IMR-90 (cell line): ENCODE measurements around the gene CEBPG. TPM values are rescaled to one million over a fixed set of nuclear protein-coding genes. Genes with fewer than 3 reads are reported as not detected.

Experiments
- ATAC-seq: fragments of 200-7000 bp; cut with Tn5 transposase; 2 replicates; pipeline ENCODE4 v1.9.1; 2020; ENCODE audit warnings: low read depth, mild to moderate bottlenecking, moderate library complexity
- BruUV-seq: library from RNA; stranded (reverse); fragments of 400-500 nt; replicated peaks from 2 replicates; lab custom pipeline; 2021; lab: Mats Ljungman, UMichigan
- CTCF ChIA-PET: fragments of 300-600 bp; formaldehyde crosslinking; extraction: SDS; loops from one replicate; lab custom pipeline; 2021; ENCODE audit warnings: antibody characterized with exemption; lab: Yijun Ruan, JAX
- POLR2A ChIA-PET: fragments of 300-600 bp; sonication (Branson Sonifier 250); formaldehyde crosslinking; loops from one replicate; lab custom pipeline; 2022; ENCODE audit warnings: antibody characterized with exemption; ENCODE audit not compliant: unreplicated experiment; lab: Charles Lee
- DNase-seq: peaks from one replicate; pipeline ENCODE4 v3.0.0; 2013
- H2AFZ ChIP-seq: replicated peaks from 2 replicates; pipeline ENCODE3; 2013; ENCODE audit warnings: low read length, mild to moderate bottlenecking; ENCODE audit not compliant: poor library complexity
- H2AK5ac ChIP-seq: 2 replicates; pipeline ENCODE4 v1.6.1; 2013; ENCODE audit warnings: low read depth, low read length, inconsistent platforms
- H2AK9ac ChIP-seq: replicated peaks from 2 replicates; pipeline ENCODE3; 2013; ENCODE audit warnings: mild to moderate bottlenecking, low read depth, low read length, moderate library complexity; ENCODE audit not compliant: poor library complexity
- H2BK120ac ChIP-seq: 2 replicates; pipeline ENCODE4 v1.6.1; 2013; ENCODE audit warnings: low read depth, low read length, inconsistent platforms
- H2BK15ac ChIP-seq: 3 replicates; pipeline ENCODE4 v1.6.1; 2013; ENCODE audit warnings: low read depth, low read length, inconsistent platforms
- H2BK20ac ChIP-seq: 2 replicates; pipeline ENCODE4 v1.6.1; 2013; ENCODE audit warnings: low read depth, mild to moderate bottlenecking, inconsistent platforms, low read length, moderate library complexity
- H2BK5ac ChIP-seq: 2 replicates; pipeline ENCODE4 v1.6.1; 2013; ENCODE audit warnings: mild to moderate bottlenecking, low read depth, low read length, inconsistent platforms; ENCODE audit not compliant: poor library complexity, severe bottlenecking
- H3K14ac ChIP-seq: replicated peaks from 2 replicates; pipeline ENCODE4 v1.6.1; 2013; ENCODE audit warnings: low read depth, low read length, inconsistent platforms
- H3K18ac ChIP-seq: 2 replicates; pipeline ENCODE4 v1.6.1; 2013; ENCODE audit warnings: low read depth, low read length, control low read depth
- H3K23ac ChIP-seq: 2 replicates; pipeline ENCODE4 v1.6.1; 2013; ENCODE audit warnings: low read depth, low read length, inconsistent platforms
- H3K27ac ChIP-seq: 2 replicates; pipeline ENCODE4 v1.5.1; 2013; ENCODE audit warnings: mild to moderate bottlenecking, control low read depth, low read length; ENCODE audit not compliant: insufficient read depth
- H3K27me3 ChIP-seq: 2 replicates; pipeline ENCODE4 v1.6.1; 2013; ENCODE audit warnings: low read length; ENCODE audit not compliant: control insufficient read depth, insufficient read depth
- H3K36me3 ChIP-seq: 2 replicates; pipeline ENCODE4 v1.6.1; 2013; ENCODE audit warnings: low read length, mixed read lengths; ENCODE audit not compliant: control insufficient read depth, insufficient read depth
- H3K4ac ChIP-seq: 2 replicates; pipeline ENCODE4 v1.6.1; 2013; ENCODE audit warnings: low read depth, low read length, inconsistent platforms
- H3K4me1 ChIP-seq: 2 replicates; pipeline ENCODE4 v1.6.1; 2013; ENCODE audit warnings: low read length, mixed read lengths; ENCODE audit not compliant: control insufficient read depth, insufficient read depth
- H3K4me2 ChIP-seq: 2 replicates; pipeline ENCODE4 v1.6.1; 2013; ENCODE audit warnings: low read depth, mild to moderate bottlenecking, control low read depth, low read length, moderate library complexity
- H3K4me3 ChIP-seq: 2 replicates; pipeline ENCODE4 v1.5.1; 2013; ENCODE audit warnings: low read depth, mild to moderate bottlenecking, control low read depth, low read length, moderate library complexity; ENCODE audit not compliant: insufficient read depth
- H3K56ac ChIP-seq: 2 replicates; pipeline ENCODE4 v1.6.1; 2013; ENCODE audit warnings: low read length, inconsistent platforms; ENCODE audit not compliant: insufficient read depth; ENCODE audit errors: extremely low read depth
- H3K79me1 ChIP-seq, 2 experiments: 2 replicates each; pipeline ENCODE4 v1.6.1; 2013; ENCODE audit warnings: low read length in 2 of 2, inconsistent platforms in 1 of 2, low read depth in 1 of 2
- H3K9ac ChIP-seq: 2 replicates; pipeline ENCODE4 v1.6.1; 2013; ENCODE audit warnings: low read depth, low read length, control low read depth
- H3K9me1 ChIP-seq: 2 replicates; pipeline ENCODE4 v1.6.1; 2013; ENCODE audit warnings: low read length, inconsistent platforms; ENCODE audit not compliant: insufficient read depth
- H3K9me3 ChIP-seq: 2 replicates; pipeline ENCODE4 v1.6.1; 2013; ENCODE audit warnings: low read length; ENCODE audit not compliant: control insufficient read depth, insufficient read depth
- H4K20me1 ChIP-seq: 2 replicates; pipeline ENCODE4 v1.6.1; 2013; ENCODE audit warnings: low read length, inconsistent platforms; ENCODE audit not compliant: insufficient read depth
- H4K5ac ChIP-seq: 2 replicates; pipeline ENCODE4 v1.6.1; 2013; ENCODE audit warnings: mild to moderate bottlenecking, low read depth, low read length, control low read depth
- H4K8ac ChIP-seq, 2 experiments: 2 replicates each; pipeline ENCODE4 v1.6.1; 2013; ENCODE audit warnings: low read depth in 2 of 2, low read length in 2 of 2, control low read depth in 1 of 2, inconsistent platforms in 1 of 2
- H4K91ac ChIP-seq: 2 replicates; pipeline ENCODE4 v1.6.1; 2013; ENCODE audit warnings: low read depth, low read length, inconsistent platforms; ENCODE audit not compliant: insufficient read depth
- BHLHE40 ChIP-seq: fragments of 150-350 bp; IDR thresholded peaks from 2 replicates; pipeline ENCODE4 v1.6.1; 2016; ENCODE audit warnings: mild to moderate bottlenecking, low read depth, low read length
- CEBPB ChIP-seq: IDR thresholded peaks from 2 replicates; pipeline ENCODE4 v1.6.1; 2012; ENCODE audit warnings: low read depth, low read length, improper control_type of control experiment
- CHD1 ChIP-seq: IDR thresholded peaks from 2 replicates; pipeline ENCODE4 v1.6.1; 2012; ENCODE audit warnings: low read depth, low read length, improper control_type of control experiment
- CTCF ChIP-seq: conservative IDR thresholded peaks from 2 replicates; pipeline ENCODE4 v1.5.1; 2012; ENCODE audit warnings: mild to moderate bottlenecking, low read depth, low read length, improper control_type of control experiment
- FOS ChIP-seq: fragments of 150-350 bp; IDR thresholded peaks from 2 replicates; pipeline ENCODE4 v1.6.1; 2016; ENCODE audit warnings: low read depth, low read length
- MAFK ChIP-seq: IDR thresholded peaks from 2 replicates; pipeline ENCODE4 v1.6.1; 2012; ENCODE audit warnings: low read depth, low read length, improper control_type of control experiment
- MAZ ChIP-seq: IDR thresholded peaks from 2 replicates; pipeline ENCODE4 v1.6.1; 2012; ENCODE audit warnings: low read depth, mild to moderate bottlenecking, low read length, improper control_type of control experiment, moderate library complexity, borderline replicate concordance
- MXI1 ChIP-seq: IDR thresholded peaks from 2 replicates; pipeline ENCODE4 v1.6.1; 2012; ENCODE audit warnings: low read depth, mild to moderate bottlenecking, low read length, moderate library complexity, borderline replicate concordance
- NFE2L2 ChIP-seq: fragments of 150-350 bp; IDR thresholded peaks from 2 replicates; pipeline ENCODE4 v1.6.1; 2016; ENCODE audit warnings: low read depth, mild to moderate bottlenecking, low read length
- RAD21 ChIP-seq: IDR thresholded peaks from 2 replicates; pipeline ENCODE4 v1.6.1; 2012; ENCODE audit warnings: low read length, improper control_type of control experiment
- RCOR1 ChIP-seq: IDR thresholded peaks from 2 replicates; pipeline ENCODE4 v1.6.1; 2012; ENCODE audit warnings: mild to moderate bottlenecking, low read length, improper control_type of control experiment; ENCODE audit not compliant: insufficient replicate concordance
- RFX5 ChIP-seq: IDR thresholded peaks from 2 replicates; pipeline ENCODE4 v1.8.0; 2012; ENCODE audit warnings: low read depth, mild to moderate bottlenecking, low read length, moderate library complexity
- WGBS, 2 experiments: methylation state at CpG; one replicate each; pipeline versions ENCODE4 v1.1.5 to v1.1.7; 2013; ENCODE audit warnings: missing lambda C conversion rate in 2 of 2; ENCODE audit not compliant: insufficient read length in 1 of 2; ENCODE audit errors: extremely low coverage in 2 of 2; 5-methylcytosine and 5-hydroxymethylcytosine counted together
- dilution Hi-C: fragments of 300-500 bp; cut with HindIII; formaldehyde crosslinking; loops from one replicate; pipeline ENCODE4 v1.14.3; 2018; ENCODE audit warnings: low sequenced_read_pairs; ENCODE audit not compliant: unreplicated experiment
- in situ Hi-C: fragments of 300-500 bp; cut with MboI; formaldehyde crosslinking; loops from 3 replicates; pipeline ENCODE4 v1.14.3; 2019; ENCODE audit warnings: low sequenced_read_pairs, inconsistent platforms, mixed read lengths
- intact Hi-C: fragments of 100-400 bp; cut with micrococcal nuclease; formaldehyde crosslinking; loops from 2 replicates; pipeline ENCODE4 v1.10.0; 2022
- polyA plus RNA-seq, 3 experiments: library from polyadenylated mRNA; depleted of rRNA; stranded (reverse); fragments of >200 nt; gene quantifications; 2 replicates each; pipeline ENCODE4 v1.2.3, GENCODE V29; 2012; ENCODE audit warnings: low replicate concordance in 1 of 3
- total RNA-seq: library from RNA; depleted of rRNA; stranded (reverse); fragments of >200 nt; gene quantifications from 2 replicates; pipeline ENCODE4 v1.2.3, GENCODE V29; 2012
- TF ChIP-seq, protein P1 (sequence below): fragments of 150-350 bp; IDR thresholded peaks from 2 replicates; pipeline ENCODE4 v1.6.1; 2016; ENCODE audit warnings: low read depth, mild to moderate bottlenecking, low read length, moderate library complexity, borderline replicate concordance
- TF ChIP-seq, protein P2 (sequence below): fragments of 150-350 bp; IDR thresholded peaks from 2 replicates; pipeline ENCODE4 v1.6.1; 2017; ENCODE audit warnings: mild to moderate bottlenecking, antibody characterized with exemption, low read length, low read depth

CEBPG gene
- total and polyA plus RNA-seq, 2 of the 4 experiments (the other 2 are of a cell fraction) = 9.2 to 14.3 TPM

DNA sequence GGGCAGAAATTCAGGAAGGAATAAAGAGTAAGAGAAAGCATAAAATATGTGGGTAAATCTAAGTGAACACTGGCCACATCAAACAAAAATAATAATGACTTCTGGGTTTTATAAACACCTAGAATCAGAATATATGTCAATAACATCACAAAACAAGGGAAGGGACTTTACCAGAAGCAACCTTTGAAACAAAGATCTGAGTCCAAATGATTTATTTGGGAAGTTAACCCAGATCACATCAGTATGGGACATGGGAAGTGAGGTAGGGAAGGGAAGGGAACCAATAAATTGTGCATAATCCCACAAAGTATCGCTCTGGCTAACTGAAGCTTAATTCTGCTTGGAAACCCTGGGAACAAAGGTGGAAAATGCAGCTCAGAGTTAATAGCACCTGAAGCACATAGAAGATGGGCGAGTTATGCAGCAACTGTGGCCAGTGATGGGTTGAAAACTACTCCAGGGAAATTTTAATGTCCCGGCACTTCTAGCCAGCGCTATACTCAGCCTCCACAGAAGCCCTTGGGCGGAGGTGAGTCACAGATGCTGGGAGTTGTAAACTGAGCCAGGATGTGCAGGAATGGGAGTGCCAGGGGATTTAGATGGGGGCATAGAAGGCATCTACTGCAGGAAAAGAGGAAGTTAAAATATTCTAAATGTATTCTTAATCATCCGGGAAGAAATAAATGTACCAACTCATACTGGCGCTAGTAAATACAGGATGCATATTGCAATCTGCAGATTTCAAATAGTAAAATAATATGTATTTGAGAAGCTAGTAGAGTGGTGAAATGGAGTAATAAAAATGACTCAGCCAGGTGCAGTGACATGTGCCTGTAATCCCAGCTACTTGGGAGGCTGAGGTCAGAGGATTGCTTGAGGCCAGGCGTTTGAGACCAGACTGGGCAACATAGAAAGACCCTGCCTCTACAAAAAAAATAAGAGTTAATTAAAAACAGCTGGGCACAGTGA is 34.2 kb upstream of the CEBPG start:
- Histone ChIP-seq H2AK9ac (no peak overlapping the region), H3K14ac (no peak overlapping the region), H3K9me1 (no peaks in the 10 kb centered on the region), H3K9me3 (no peaks in the 10 kb centered on the region), H3K23ac (no peak overlapping the region), H4K8ac (no peak overlapping the region), H3K79me1 (no peaks in the 10 kb centered on the region), H3K4me1 (no peaks in the 10 kb centered on the region), H3K4me3 (no peak overlapping the region), H3K27ac (no peak overlapping the region), H4K5ac (no peak overlapping the region), H2BK5ac (no peak overlapping the region), H3K27me3 (peaks cover 1% of the 10 kb centered on the region), H2BK120ac (no peak overlapping the region), H3K56ac (no peak overlapping the region), H3K4me2 (no peak overlapping the region), H3K18ac (no peak overlapping the region), H4K91ac (no peak overlapping the region), H2BK15ac (no peak overlapping the region), H3K36me3 (no peaks in the 10 kb centered on the region), H3K9ac (no peak overlapping the region), H4K20me1 (no peaks in the 10 kb centered on the region), H3K4ac (no peak overlapping the region), H2AK5ac (no peak overlapping the region), H2BK20ac (no peak overlapping the region), H2AFZ (no peak overlapping the region)
- CTCF ChIA-PET = interaction anchor here (0.9 kb wide), 1 partner anchor 15 kb away, joined by 3 read pairs; no protein-coding TSS in a partner anchor
- WGBS, 2 experiments = 52% methylated on average over 3 of the region's 8 CpGs; no CpG with 5 or more reads in 1 of the 2 experiments
- POLR2A ChIA-PET = no interaction called here
- in situ Hi-C loops (no loop called here), intact Hi-C loops (no loop called here), dilution Hi-C loops (no loop called here)
- ATAC-seq (no peak), DNase-seq (no peak)
- no TSS peak for BruUV-seq
- TF ChIP-seq CEBPB (no peak), FOS (no peak), BHLHE40 (no peak), RCOR1 (no peak), RAD21 (no peak), NFE2L2 (no peak), CTCF (no peak), MAFK (no peak), MAZ (no peak), CHD1 (no peak), MXI1 (no peak), RFX5 (no peak)
- TF ChIP-seq, protein P1, sequence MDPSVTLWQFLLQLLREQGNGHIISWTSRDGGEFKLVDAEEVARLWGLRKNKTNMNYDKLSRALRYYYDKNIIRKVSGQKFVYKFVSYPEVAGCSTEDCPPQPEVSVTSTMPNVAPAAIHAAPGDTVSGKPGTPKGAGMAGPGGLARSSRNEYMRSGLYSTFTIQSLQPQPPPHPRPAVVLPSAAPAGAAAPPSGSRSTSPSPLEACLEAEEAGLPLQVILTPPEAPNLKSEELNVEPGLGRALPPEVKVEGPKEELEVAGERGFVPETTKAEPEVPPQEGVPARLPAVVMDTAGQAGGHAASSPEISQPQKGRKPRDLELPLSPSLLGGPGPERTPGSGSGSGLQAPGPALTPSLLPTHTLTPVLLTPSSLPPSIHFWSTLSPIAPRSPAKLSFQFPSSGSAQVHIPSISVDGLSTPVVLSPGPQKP = no peak
- TF ChIP-seq, protein P2, sequence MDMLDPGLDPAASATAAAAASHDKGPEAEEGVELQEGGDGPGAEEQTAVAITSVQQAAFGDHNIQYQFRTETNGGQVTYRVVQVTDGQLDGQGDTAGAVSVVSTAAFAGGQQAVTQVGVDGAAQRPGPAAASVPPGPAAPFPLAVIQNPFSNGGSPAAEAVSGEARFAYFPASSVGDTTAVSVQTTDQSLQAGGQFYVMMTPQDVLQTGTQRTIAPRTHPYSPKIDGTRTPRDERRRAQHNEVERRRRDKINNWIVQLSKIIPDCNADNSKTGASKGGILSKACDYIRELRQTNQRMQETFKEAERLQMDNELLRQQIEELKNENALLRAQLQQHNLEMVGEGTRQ = no peak
